ENCODE results near the gene FUBP1.

- TF ChIP-seq MYC (IDR thresholded peaks at IDR 0.05; ENCODE audit: low read depth, low read length) (no peak), CTCF (IDR thresholded peaks at IDR 0.05; ENCODE audit: low read depth, low read length) (no peak), POLR2A (IDR thresholded peaks at IDR 0.05; ENCODE audit: extremely low read depth, insufficient read length) (no peak)
Measured at GRCh38 chr1:78009836-78010235, 31.0 kb upstream of the FUBP1 start.
